Activated T-cell treated with anti-CD3 and anti-CD28 coated beads, Interleukin-2, amount 50 U/mL, for 4 hours (primary cell): ENCODE data around the gene MIDN. TPM values are rescaled to one million over a fixed set of nuclear protein-coding genes. Genes with fewer than 3 reads are reported as not detected.
"Not testable (repeated sequence)": the region's sequence is repeated elsewhere in the genome, so short reads cannot be mapped to it uniquely, and the experiment has no call there.

Experiments used
- ATAC-seq, 2 donors: fragments of 200-7000 bp; cut with Tn5 transposase; one replicate each; pipeline ENCODE4 v1.10.0; 2021
- DNase-seq: peaks from one replicate; pipeline ENCODE4 v3.0.0-alpha.2; 2020
- H3K27me3 Mint-ChIP-seq: one replicate; pipeline ENCODE4 v1.8.0; 2021; ENCODE audit warnings: low read depth, mixed read lengths
- H3K36me3 Mint-ChIP-seq: one replicate; pipeline ENCODE4 v1.8.0; 2022; ENCODE audit warnings: mixed read lengths; ENCODE audit not compliant: insufficient read depth
- H3K4me1 Mint-ChIP-seq: one replicate; pipeline ENCODE4 v1.8.0; 2021; ENCODE audit warnings: low read depth, mixed read lengths
- H3K4me3 Mint-ChIP-seq: one replicate; pipeline ENCODE4 v1.8.0; 2021; ENCODE audit warnings: mild to moderate bottlenecking, moderate library complexity, mixed read lengths
- H3K9me3 Mint-ChIP-seq: one replicate; pipeline ENCODE4 v1.8.0; 2021; ENCODE audit warnings: mixed read lengths
- total RNA-seq, 3 donors: library from RNA; stranded (reverse); gene quantifications; one replicate each; pipeline ENCODE4 v1.2.1, GENCODE V29; 2021

Gene MIDN
- total RNA-seq, 3 donors from 2014 or later = 63.2 to 70.0 (median 68.7) TPM

DNA sequence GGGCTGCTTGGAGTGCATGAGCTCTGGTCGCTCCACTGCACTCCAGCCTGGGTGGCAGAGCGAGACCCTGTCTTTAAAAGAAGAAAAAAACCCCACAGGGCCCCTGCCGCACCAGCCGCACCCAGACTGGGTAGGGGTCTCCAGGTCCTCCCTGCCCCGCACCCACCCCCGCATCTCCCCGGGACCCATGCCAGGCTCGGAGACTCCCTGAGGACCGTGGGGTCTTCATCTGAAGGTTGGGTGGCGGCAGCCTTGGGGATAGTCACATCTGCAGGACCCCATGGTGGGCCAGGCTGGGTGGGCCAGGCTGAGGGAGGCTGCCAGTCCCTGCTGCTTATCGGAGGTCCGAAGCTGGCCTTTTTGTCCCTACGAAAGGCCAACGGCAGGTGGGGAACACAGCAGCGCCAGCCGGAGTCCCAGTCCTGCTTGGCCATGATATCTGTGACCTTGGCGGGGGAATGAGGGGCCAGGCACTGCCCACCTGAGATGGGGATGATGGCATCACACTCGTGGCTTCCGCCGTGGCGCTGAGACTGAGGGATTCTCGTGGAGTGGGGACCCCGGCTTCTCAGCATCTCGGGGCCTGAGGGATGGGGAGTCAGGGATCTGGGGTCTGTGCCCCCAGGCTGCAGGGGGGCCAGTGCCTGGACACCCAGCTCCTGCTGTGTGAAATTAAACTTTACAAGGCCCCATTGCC, 48.3 kb downstream of the MIDN start:
- Mint-ChIP-seq H3K4me3 (no peak overlapping the region), H3K27me3 (peaks cover 35% of the 10 kb centered on the region), H3K9me3 (no peaks in the 10 kb centered on the region), H3K4me1 (no peaks in the 10 kb centered on the region), H3K36me3 (no peaks in the 10 kb centered on the region)
- ATAC-seq (no peak), DNase-seq (no peak)

GRCh38 chr19:1298235-1298634, 49.9 kb downstream of the MIDN start:
- H3K36me3 Mint-ChIP-seq = no peaks in the 10 kb centered on the region
- no peaks in the 10 kb centered on the region for H3K9me3 Mint-ChIP-seq
- ATAC-seq = no peak
- H3K27me3 Mint-ChIP-seq = peaks cover 23% of the 10 kb centered on the region
- H3K4me3 Mint-ChIP-seq = no peak overlapping the region
- no peaks in the 10 kb centered on the region for H3K4me1 Mint-ChIP-seq
- no peak for DNase-seq

DNA sequence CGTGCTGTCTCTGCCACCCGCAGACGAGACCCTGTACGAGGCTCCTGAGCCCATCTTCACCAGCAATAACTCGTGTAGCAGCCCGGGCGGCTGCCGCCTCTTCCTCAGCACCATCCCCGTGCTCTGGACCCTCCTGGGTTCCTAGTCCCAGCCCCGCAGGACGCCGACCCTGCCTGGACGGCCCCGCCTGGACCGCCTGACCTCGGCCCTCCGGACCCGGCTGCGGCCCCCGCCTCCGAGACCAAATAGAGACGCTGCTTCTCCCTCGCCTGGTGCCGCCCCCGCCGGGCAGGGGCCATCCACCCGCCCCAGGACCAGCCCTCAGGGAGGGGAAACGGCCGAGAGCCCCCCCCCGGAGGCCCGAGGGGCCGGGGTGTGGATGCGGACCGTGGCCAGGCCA, 51.4 kb downstream of the MIDN start:
- no peak for DNase-seq
- Mint-ChIP-seq H3K9me3 (no peaks in the 10 kb centered on the region), H3K27me3 (peaks cover 10% of the 10 kb centered on the region), H3K36me3 (no peaks in the 10 kb centered on the region), H3K4me1 (no peaks in the 10 kb centered on the region), H3K4me3 (no peak overlapping the region)
- ATAC-seq = no peak

GRCh38 chr19:1300744-1301490, 52.5 kb downstream of the MIDN start:
- peaks cover 7% of the 10 kb centered on the region for H3K27me3 Mint-ChIP-seq
- no peak for DNase-seq

DNA sequence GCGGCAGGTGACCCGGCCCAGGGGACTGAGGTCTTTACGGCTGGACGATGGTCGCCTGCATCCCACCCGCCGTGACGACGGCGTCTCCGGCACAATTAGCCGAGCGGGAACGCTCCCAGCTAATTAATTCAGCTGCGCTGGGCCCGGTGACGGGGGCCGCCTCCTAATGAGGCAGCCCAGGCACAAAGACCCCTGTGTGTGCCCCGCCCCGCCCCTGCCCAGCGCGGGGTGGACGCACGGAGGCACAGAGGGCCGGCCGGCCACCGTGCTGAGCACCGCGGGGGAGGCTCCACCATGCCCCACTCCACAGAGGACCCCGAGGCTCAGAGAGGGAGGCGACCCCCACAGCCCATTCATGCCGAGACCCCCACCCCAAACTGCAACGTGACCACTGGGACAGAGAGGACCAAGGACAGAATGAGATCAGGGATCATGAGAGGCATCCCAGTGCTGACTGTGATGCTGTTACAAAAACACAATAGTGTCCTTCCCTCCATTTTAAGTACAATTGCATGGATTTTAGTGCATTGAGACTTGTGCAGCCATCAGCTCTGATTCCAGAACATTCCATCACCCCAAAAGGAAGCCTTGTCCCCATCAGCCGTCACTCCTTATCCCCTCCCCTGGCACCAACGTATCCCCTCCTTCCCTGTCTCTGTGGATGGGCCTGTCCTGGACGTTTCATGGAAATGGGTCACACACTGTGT, 54.3 kb downstream of the MIDN start:
- Mint-ChIP-seq H3K27me3 (no peaks in the 10 kb centered on the region), H3K36me3 (no peaks in the 10 kb centered on the region), H3K9me3 (no peaks in the 10 kb centered on the region), H3K4me1 (no peaks in the 10 kb centered on the region), H3K4me3 (no peak overlapping the region)
- DNase-seq (no peak), ATAC-seq (no peak)

More at GRCh38 chr19:1300744-1301490, 52.5 kb downstream of the MIDN start:
- no peak for ATAC-seq
- H3K4me1 Mint-ChIP-seq = no peaks in the 10 kb centered on the region
- no peak overlapping the region for H3K4me3 Mint-ChIP-seq
- H3K36me3 Mint-ChIP-seq = no peaks in the 10 kb centered on the region
- no peaks in the 10 kb centered on the region for H3K9me3 Mint-ChIP-seq

- no peaks in the 10 kb centered on the region for H3K9me3 Mint-ChIP-seq
- no peaks in the 10 kb centered on the region for H3K27me3 Mint-ChIP-seq
- ATAC-seq (no peak), DNase-seq (no peak)
- no peak overlapping the region for H3K4me3 Mint-ChIP-seq
- no peaks in the 10 kb centered on the region for H3K4me1 Mint-ChIP-seq
- no peaks in the 10 kb centered on the region for H3K36me3 Mint-ChIP-seq
Measured at GRCh38 chr19:1304197-1304924, 56.0 kb downstream of the MIDN start.

- H3K9me3 Mint-ChIP-seq, H3K36me3 Mint-ChIP-seq, H3K27me3 Mint-ChIP-seq, H3K4me3 Mint-ChIP-seq, ATAC-seq, H3K4me1 Mint-ChIP-seq, DNase-seq: not testable (repeated sequence)
Measured at GRCh38 chr19:1305354-1305753, 57.0 kb downstream of the MIDN start.

DNA sequence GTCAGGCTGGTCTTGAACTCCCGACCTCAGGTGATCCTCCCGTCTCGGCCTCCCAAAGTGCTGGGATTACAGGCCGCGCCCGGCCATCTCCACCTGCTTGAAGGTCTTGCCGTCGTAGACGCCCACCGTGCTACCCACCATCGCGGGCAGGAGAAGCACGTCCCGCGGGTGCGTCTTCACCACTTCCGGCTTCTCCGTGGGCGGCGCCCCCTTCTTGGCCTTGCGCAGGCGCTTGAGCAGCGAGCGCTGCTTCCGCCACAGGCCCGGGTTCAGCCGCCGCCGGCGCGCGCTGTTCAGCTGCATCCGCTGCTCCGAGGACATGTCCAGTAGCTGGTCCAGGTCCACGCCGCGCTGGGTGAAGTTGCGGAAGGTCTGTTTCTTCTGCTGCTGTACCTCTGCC, 58.9 kb downstream of the MIDN start:
- Mint-ChIP-seq H3K9me3 (no peaks in the 10 kb centered on the region), H3K36me3 (no peaks in the 10 kb centered on the region), H3K4me1 (no peaks in the 10 kb centered on the region), H3K27me3 (no peaks in the 10 kb centered on the region), H3K4me3 (no peak overlapping the region)
- ATAC-seq (no peak), DNase-seq (no peak)

- no peaks in the 10 kb centered on the region for H3K4me1 Mint-ChIP-seq
- DNase-seq = no peak
- H3K9me3 Mint-ChIP-seq = no peaks in the 10 kb centered on the region
- no peak for ATAC-seq
- no peaks in the 10 kb centered on the region for H3K36me3 Mint-ChIP-seq
- no peak overlapping the region for H3K4me3 Mint-ChIP-seq
- H3K27me3 Mint-ChIP-seq = no peaks in the 10 kb centered on the region
Measured at GRCh38 chr19:1307755-1308303, 59.4 kb downstream of the MIDN start.

DNA sequence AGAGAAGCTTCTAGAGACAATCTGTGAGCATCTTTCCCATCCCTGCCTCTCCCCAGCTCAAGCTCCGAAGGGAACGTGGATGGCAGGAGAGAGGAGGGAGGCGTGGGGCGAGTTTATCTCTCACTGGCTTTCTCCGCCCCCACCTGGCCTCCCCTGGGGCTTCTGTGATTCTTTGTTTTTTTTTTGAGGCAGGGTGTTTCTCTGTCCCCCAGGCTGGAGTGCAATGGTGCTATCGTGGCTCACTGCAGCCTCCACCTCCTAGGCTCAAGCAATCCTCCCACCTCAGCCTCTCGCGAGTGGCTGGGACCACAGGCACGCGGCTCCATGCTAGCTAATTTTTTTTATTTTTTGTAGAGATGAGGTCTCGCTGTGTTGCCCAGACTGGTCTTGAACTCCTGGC, 60.3 kb downstream of the MIDN start:
- DNase-seq (no peak), ATAC-seq (no peak)
- no peaks in the 10 kb centered on the region for H3K4me1 Mint-ChIP-seq
- H3K36me3 Mint-ChIP-seq = no peaks in the 10 kb centered on the region
- H3K4me3 Mint-ChIP-seq = no peak overlapping the region
- H3K27me3 Mint-ChIP-seq = peaks cover 2% of the 10 kb centered on the region
- H3K9me3 Mint-ChIP-seq = no peaks in the 10 kb centered on the region

Other genes starting within 250 kb of the MIDN start
- under 1 TPM; 0.05 to 0.19 (median 0.08) TPM for gene GRIN3B, start 248.2 kb upstream of the MIDN start, total RNA-seq
- 100 to 1,000 TPM; 197 to 210 (median 204) TPM for gene TMEM259, start 227.5 kb upstream of the MIDN start, total RNA-seq
- not detected for gene RNU6-2, start 227.1 kb upstream of the MIDN start, total RNA-seq
- 10 to 100 TPM; 52.3 to 69.3 (median 57.8) TPM for gene CNN2, start 222.0 kb upstream of the MIDN start, total RNA-seq
- gene ABCA7, start 208.5 kb upstream of the MIDN start, total RNA-seq = 1 to 10 TPM; 7.1 to 8.7 (median 8.6) TPM
- gene ARHGAP45, start 181.4 kb upstream of the MIDN start, total RNA-seq = 100 to 1,000 TPM; 128 to 133 (median 133) TPM
- 100 to 1,000 TPM; 303 to 380 (median 323) TPM for gene POLR2E, start 153.2 kb upstream of the MIDN start, total RNA-seq
- 100 to 1,000 TPM; 148 to 165 (median 162) TPM for gene GPX4, start 144.6 kb upstream of the MIDN start, total RNA-seq
- 100 to 1,000 TPM; 134 to 140 (median 139) TPM for gene SBNO2, start 74.3 kb upstream of the MIDN start, total RNA-seq
- gene STK11, start 42.8 kb upstream of the MIDN start, total RNA-seq = 10 to 100 TPM; 64.4 to 72.0 (median 69.8) TPM
- gene CBARP, start 10.6 kb upstream of the MIDN start, total RNA-seq = 1 to 10 TPM in 2 of 3 donors, under 1 TPM in 1; 0.63 to 1.4 (median 1.1) TPM
- gene ATP5F1D, start 6.8 kb upstream of the MIDN start, total RNA-seq = 100 to 1,000 TPM; 259 to 434 (median 312) TPM
- 100 to 1,000 TPM; 269 to 294 (median 285) TPM for gene CIRBP, start 20.7 kb downstream of the MIDN start, total RNA-seq
- gene FAM174C, start 26.9 kb downstream of the MIDN start, total RNA-seq = 100 to 1,000 TPM; 189 to 199 (median 194) TPM
- not detected for gene EFNA2, start 37.3 kb downstream of the MIDN start, total RNA-seq
- gene NDUFS7, start 135.3 kb downstream of the MIDN start, total RNA-seq = 100 to 1,000 TPM; 124 to 142 (median 137) TPM
- gene GAMT, start 153.0 kb downstream of the MIDN start, total RNA-seq = 10 to 100 TPM; 16.0 to 25.9 (median 23.1) TPM
- gene DAZAP1, start 159.0 kb downstream of the MIDN start, total RNA-seq = 100 to 1,000 TPM; 296 to 322 (median 303) TPM
- 1,000 to 10,000 TPM; 2,317 to 2,484 (median 2,379) TPM for gene RPS15, start 189.8 kb downstream of the MIDN start, total RNA-seq
- gene APC2, start 201.5 kb downstream of the MIDN start, total RNA-seq = under 1 TPM; 0.13 to 0.45 (median 0.16) TPM
- gene C19orf25, start 230.6 kb downstream of the MIDN start, total RNA-seq = 10 to 100 TPM; 31.0 to 32.1 (median 32.0) TPM
- gene PCSK4, start 241.8 kb downstream of the MIDN start, total RNA-seq = under 1 TPM; 0.46 to 0.50 (median 0.49) TPM
- 1 to 10 TPM; 1.8 to 3.4 (median 1.9) TPM for gene REEP6, start 242.6 kb downstream of the MIDN start, total RNA-seq